ENCODE results near the gene RBM47.

DNA sequence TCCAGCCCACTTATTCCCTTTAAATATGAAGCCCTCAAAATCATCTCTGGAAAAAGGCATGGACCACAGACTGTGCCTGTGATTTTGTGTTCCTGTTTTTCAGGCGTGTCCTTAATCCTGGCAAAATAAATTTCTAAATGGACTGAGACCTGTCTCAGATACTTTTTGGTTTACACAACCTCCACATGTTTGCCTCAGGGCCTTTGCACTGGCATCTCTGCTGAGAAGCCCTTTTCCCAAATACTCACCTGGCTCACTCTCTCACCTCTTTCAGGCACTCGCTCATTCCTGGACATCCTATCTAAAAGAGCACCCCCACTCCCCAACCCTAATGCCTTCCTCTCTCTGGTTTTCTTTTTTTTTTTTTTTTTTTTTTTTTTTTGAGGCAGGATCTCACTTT, 254.0 kb downstream of the RBM47 start:
- TF ChIP-seq, protein P1, sequence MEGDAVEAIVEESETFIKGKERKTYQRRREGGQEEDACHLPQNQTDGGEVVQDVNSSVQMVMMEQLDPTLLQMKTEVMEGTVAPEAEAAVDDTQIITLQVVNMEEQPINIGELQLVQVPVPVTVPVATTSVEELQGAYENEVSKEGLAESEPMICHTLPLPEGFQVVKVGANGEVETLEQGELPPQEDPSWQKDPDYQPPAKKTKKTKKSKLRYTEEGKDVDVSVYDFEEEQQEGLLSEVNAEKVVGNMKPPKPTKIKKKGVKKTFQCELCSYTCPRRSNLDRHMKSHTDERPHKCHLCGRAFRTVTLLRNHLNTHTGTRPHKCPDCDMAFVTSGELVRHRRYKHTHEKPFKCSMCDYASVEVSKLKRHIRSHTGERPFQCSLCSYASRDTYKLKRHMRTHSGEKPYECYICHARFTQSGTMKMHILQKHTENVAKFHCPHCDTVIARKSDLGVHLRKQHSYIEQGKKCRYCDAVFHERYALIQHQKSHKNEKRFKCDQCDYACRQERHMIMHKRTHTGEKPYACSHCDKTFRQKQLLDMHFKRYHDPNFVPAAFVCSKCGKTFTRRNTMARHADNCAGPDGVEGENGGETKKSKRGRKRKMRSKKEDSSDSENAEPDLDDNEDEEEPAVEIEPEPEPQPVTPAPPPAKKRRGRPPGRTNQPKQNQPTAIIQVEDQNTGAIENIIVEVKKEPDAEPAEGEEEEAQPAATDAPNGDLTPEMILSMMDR (IDR thresholded peaks at IDR 0.05): no peak
- no peak for TF ChIP-seq ZFX (IDR thresholded peaks at IDR 0.05; ENCODE audit: borderline replicate concordance)
